GM21515 (cell line): ENCODE data around the gene AFF3.
"Not testable (repeated sequence)": the region's sequence is repeated elsewhere in the genome, so short reads cannot be mapped to it uniquely, and the experiment has no call there.

Source experiments
- ATAC-seq: cut with Tn5 transposase; IDR thresholded peaks from one replicate; pipeline ENCODE4 v1.9.1; 2021; ENCODE audit not compliant: unreplicated experiment

AFF3 gene

GRCh38 chr2:99772591-99773331 lies 369.6 kb downstream of the AFF3 start:
- ATAC-seq, result no peak

DNA sequence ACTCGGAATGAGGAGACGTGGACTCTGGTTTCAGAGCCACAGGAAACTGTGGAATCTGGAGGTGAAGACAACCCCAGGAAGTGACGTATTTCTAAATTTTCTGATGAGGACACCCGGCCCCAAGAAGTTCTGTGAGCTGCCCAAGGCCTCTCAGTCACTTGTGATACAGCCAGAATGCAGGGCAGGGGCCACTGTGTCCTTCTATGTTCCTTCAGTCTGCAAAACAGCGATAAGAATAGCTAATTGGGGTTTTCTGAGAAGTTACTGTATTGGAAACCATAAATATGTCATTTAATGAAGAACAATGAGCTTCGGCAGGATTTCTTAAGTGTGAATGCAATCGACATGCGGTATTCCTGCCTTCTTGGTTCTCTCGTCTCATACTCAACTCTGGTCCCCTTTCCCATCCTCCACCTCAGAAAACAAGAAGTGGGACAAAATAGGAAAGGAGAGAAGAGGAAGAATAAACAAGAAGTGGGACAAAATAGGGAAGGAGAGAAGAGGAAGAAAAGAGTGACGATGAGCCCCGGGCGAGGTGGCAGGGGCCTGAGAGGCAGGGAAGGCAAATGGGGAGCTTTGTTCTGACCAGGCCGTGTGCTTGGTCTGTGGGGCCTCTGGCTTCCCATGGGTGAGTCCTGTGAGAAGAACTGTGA lies 370.6 kb downstream of the AFF3 start:
- ATAC-seq, result no peak

DNA sequence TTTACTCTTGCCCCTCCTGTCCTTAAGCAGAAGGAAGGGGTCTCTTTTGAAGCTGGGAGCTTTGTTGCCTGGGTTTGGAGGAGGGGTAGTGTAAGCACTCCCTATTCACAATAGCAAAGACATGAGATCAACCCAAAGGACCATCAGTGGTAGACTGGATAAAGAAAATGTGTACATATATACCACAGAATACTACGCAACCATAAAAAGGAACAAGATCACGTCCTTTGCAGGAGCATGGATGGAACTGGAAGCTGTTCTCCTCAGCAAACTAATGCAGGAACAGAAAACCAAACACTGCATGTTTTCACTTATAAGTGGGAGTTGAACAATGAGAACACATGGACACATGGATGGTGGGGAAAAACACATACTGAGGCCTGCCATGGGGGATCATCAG lies 371.5 kb downstream of the AFF3 start:
- ATAC-seq, result no peak

DNA sequence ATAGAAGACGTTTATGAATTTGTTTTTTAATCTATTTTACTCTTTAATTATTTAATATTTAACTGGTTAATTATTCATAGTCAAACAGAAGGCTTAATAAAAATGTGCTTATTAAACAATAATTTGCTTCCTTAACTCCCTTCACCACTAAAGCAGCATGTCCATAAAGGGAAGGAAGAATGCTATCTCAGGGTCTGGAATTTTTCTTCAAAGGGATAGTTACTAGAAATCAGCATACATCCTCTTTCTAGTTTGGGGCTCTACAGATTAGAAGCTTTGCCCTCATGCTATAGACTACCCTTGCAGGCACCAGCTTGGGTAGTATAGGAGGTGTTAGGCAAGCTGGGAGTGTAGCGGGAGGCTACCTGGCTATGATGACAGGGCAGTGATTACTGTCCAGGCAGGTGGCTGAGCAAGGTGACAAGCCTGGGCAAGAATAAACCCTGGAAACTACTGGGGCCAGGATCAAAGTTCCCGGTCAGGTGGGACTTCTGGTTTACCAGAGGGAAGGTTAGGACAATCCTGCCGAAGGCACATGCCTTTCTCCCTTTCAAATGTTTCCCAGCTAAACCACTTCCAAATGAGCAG lies 376.6 kb downstream of the AFF3 start:
- ATAC-seq, result no peak

DNA sequence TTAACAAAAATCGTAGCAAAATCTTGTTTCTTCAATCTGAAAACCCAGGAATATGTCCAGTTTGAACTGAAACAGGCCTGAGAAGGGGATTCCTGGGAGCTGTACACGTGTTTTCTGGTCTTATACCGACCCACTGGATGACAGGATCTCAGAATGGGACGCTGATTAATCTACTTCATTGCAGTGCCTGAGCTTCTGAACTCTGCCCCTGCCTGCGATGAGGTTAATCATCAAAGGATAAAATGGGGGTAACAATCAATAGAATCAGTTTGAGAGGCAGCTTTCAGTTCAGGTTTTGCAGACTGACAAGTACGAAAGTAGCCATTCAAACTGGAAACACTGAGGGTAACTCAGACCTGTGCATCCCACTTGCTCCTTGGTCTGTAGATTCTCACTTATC lies 378.6 kb downstream of the AFF3 start:
- no peak for ATAC-seq

GRCh38 chr2:99762714-99763113 lies 379.7 kb downstream of the AFF3 start:
- no peak for ATAC-seq

- ATAC-seq, result no peak
These were observed 384.7 kb downstream of the AFF3 start for GRCh38 chr2:99757611-99758114.

DNA sequence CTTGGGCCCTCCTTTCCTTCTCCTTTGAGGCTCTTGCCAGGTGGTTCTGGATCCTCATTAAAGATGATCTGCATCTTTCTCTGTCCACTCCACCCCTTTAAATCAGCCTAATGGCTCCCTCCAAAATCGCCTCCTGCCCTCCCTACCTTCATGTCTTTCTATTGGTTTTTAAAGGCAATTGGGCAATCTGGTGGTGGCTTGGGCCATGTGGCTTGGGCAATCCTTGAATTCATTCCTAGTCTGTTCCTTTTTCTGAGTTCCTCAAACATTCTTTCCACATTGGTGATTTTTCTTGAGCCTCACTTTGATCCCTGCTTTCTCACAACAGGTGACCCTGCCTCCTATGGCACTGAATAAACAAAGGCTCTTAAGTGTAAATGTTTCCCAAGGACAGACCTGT lies 386.3 kb downstream of the AFF3 start:
- ATAC-seq, result no peak

DNA sequence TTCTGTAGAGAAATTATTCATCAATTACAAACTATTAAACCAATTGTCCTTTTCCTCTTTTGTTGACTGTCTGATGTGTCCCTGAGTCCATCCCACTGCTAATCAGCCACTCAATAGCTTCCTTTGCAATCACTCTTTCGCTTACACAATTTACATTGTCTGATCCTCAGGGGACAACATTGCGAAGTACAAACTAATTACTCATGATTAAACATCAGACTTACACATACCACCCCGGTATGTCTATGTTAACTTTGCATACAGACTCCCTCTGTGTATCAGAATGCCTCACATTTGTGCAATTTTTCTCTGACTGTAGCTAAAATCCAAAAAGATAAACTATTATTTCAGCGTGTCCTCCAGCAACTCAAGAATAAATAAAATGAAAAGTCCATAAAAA lies 388.2 kb downstream of the AFF3 start:
- no peak for ATAC-seq

GRCh38 chr2:99753505-99753904 lies 388.9 kb downstream of the AFF3 start:
- no peak for ATAC-seq

DNA sequence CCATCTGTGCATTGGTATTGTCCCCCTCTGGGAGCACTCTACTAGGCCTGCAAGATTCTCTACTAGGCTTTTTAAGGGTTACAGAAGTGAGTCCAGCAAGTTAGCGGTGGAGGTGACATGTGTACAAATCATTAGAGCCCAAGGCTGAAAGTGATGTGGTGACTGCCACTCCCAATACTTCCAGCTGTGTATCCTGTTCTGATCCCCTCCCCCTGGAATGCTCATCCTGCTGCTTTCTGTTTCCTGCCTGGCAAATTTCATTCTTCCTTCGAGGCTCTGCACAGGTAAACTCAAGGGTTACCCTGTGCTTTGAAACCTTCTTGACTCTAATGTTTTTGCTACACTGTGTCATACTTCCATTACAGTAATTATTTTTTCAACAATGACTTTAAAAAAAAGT lies 394.0 kb downstream of the AFF3 start:
- ATAC-seq, result no peak

DNA sequence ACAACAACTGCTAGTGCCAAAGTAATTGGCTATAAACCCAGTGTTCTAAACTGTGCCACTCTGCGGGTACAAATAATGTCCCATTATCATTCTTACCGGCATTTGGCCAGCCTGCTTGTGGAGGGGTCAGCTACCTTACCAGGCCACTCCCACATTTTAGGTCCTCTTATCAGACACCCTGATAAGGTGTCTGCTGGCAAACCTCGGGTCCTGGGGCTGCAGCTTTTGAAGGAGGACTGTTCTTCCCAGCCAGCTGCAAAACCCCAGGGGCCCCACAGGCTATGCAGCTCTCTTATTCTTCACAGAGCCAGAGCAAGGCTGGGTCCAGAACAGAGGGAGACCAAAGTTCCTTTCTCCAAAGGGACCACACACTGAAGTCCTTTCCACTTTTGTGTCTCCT lies 394.5 kb downstream of the AFF3 start:
- ATAC-seq, result no peak

DNA sequence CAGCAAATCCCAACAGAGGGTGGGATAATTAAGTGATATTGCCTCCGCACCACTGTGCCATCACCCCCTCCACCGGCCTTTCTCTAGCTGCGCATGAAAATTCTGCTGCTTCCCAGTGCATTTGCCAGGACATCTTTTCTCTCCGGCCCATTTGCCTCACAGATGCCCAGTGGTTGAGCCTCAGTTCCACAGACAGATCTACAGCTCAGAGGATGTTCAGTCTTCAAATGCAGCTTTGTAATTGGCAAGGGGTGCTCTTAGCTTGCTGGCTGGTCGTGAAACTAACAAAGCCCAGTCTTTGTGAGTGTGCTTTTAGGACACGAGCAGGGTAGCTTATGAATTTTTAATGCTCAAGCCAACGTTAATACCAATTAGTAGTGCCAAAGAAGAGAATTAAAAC lies 399.2 kb downstream of the AFF3 start:
- no peak for ATAC-seq

DNA sequence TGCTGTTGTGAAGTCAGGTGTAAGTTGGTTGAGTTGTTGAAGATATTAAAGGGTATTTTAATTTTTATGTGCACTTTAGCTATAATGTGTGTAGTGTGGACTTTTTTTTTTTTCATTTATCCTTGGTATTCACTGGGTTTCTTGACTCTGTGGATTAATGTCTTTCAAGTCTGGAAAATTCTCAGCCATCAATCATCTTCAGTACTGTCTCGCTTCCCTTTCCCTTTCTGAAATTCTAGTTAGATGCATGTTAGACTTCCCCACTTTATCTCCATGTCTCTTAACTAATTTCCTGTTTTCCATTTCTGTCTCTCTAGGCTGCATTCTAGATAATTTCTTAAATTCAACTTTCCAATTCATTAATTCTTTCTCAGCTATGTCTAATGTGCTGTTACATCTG lies 404.9 kb downstream of the AFF3 start:
- no peak for ATAC-seq

GRCh38 chr2:99735753-99736152 lies 406.6 kb downstream of the AFF3 start:
- ATAC-seq, result no peak

- not testable (repeated sequence) for ATAC-seq
These were observed 407.1 kb downstream of the AFF3 start for GRCh38 chr2:99735314-99735713.

DNA sequence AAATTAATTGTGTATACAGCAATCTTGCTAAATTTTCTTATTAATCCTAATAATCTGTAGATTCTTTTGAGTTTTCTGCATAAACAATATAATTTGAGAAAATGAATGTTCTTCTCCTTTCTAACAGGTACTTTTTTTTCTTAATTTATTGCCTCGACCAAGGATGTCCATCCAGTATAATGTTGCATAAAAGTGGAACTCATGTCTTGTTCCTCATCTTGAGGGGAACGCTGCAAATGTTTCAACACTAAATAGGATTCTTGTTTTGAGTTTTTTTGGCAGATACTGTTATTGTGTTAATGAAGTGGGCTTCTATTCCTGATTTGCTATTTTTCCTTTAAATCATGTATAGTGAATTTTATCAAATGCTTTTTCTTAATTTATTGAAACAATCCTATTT lies 408.2 kb downstream of the AFF3 start:
- ATAC-seq, result no peak

GRCh38 chr2:99729104-99730025 lies 413.0 kb downstream of the AFF3 start:
- no peak for ATAC-seq

GRCh38 chr2:99728166-99728565 lies 414.2 kb downstream of the AFF3 start:
- ATAC-seq, result no peak

DNA sequence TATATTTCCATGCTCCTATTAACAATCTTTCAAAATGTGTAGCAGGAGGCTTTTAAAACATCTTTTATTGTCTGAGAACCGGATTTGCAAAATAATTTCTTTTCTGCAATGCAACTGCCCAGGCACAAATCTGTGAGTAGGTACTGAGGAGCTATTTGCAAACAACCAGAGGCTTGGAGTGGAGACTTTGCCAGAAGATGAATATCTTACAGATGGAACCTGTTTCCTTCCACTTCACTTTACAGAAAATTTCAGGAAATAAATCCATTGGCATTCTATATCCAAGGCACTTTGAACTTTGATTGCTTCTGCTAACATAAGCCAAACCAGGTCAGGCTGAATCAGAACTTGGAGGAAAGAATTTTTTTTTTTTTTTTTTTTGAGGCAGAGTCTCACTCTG lies 415.2 kb downstream of the AFF3 start:
- ATAC-seq, result no peak

GRCh38 chr2:99726691-99727090 lies 415.7 kb downstream of the AFF3 start:
- no peak for ATAC-seq
